GM15510 (cell line): ENCODE measurements around the gene AGAP1.

ENCODE experiments used
- POLR2A ChIP-seq: IDR thresholded peaks from 3 replicates; pipeline ENCODE4 v1.6.1; 2011; ENCODE audit warnings: borderline replicate concordance; ENCODE audit not compliant: insufficient read length; ENCODE audit errors: extremely low read depth

Gene AGAP1

DNA sequence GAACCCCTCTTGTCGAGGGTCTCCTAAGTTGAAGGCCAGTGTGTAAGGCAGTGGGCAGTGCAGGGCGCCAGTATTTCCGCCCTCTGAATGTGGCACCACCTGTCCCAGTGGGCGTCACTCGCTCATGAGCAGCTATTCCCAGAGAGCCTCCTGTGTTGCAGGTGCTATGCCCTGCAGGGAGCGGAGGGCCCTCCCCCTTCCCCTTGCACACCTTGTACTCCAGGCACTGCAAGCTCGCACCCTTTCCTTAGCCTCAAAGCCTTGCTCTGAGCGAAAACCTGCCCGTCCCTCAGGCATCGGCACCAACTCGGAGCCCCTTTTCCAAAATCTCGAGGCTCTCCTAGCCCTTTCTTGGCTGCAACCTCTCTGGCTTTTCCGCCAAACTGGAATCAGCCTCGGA, 282.7 kb downstream of the AGAP1 start:
- no peak for TF ChIP-seq POLR2A

- TF ChIP-seq POLR2A, result no peak
Measured at GRCh38 chr2:235779444-235779896, 285.6 kb downstream of the AGAP1 start.

- no peak for TF ChIP-seq POLR2A
Measured at GRCh38 chr2:235780401-235780800, 286.6 kb downstream of the AGAP1 start.

DNA sequence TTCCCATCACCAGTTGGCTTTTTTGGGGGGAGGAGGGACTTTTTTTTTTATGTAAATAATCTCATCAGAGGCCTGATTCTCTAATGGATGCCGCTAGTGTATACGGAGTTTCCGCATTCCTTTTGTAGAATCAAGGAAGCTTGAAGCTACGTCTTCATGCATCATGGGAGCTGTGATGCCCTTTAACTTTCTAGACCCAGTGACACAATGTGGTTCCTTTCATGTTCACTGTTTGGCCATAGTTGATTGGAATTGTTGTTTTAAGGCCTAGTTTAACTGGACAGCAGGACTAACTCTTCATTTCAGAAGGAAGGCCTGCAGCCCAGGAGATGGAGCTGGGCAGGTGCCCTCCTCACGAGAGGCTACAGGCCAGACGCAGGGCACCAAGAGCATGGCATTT, 287.9 kb downstream of the AGAP1 start:
- TF ChIP-seq POLR2A, result no peak

- no peak for TF ChIP-seq POLR2A
Measured at GRCh38 chr2:235784788-235785187, 290.9 kb downstream of the AGAP1 start.

DNA sequence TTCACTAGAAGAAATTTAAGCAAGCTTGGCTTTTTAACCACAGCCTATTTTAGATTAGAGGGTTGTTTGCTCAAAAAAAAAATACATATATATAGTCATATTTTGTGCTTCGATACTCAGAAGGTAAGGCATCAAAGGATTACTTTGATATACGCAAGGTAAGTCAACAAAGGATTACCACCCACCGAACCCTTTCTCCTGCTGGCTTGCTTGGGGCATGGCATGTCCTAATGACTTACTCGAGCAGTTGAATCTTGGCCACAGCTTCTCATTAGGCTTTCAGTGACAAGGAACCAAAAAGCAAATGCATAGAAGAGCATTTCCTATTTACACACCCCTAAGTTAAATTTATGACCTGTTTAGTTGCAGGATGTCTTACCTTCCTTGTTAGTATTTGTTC, 295.7 kb downstream of the AGAP1 start:
- no peak for TF ChIP-seq POLR2A

DNA sequence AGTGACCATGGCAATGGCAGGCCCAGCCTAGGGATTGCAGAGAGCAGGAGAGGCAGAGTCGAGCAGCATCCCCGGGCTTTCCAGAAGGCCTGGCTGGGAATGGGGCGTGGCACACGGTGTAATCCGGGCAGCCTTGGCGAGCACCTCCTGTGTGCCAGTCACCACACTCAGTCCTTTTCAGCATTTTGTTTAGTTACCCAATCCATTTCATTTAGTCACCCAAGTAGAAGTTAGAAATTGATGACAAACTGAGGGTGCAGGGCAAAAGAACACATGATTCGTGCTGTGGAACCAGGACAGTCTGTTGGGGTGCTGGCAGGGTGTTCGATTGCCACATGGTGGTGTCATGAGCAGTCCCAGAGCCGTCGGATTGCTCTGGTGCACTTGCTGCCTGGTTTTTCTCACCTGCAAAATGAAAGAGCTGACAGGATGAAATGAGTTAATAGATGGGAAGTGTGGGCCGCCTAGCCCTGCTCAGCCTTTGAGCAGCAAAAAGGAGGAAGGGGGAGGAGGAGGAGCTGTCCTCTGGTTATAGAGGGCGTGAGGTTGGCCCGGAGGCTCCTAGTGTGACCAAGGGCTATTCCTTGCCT, 299.4 kb downstream of the AGAP1 start:
- no peak for TF ChIP-seq POLR2A

- TF ChIP-seq POLR2A, result no peak
Measured at GRCh38 chr2:235799281-235799680, 305.4 kb downstream of the AGAP1 start.

DNA sequence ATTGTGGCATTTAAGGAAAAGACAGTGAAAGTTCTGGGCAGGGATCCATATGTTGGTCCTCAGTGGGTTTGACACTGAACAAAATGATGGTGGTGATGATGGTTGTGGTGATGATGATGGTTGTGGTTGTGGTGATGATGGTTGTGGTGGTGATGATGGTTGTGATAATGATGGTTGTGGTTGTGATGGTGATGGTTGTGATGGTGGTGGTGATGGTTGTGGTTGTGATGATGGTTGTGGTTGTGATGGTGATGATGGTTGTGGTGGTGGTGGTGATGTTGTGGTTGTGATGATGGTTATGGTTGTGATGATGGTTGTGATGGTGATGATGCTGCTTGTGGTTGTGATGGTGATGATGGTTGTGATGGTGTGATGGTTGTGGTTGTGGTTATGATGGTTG, 308.7 kb downstream of the AGAP1 start:
- no peak for TF ChIP-seq POLR2A

DNA sequence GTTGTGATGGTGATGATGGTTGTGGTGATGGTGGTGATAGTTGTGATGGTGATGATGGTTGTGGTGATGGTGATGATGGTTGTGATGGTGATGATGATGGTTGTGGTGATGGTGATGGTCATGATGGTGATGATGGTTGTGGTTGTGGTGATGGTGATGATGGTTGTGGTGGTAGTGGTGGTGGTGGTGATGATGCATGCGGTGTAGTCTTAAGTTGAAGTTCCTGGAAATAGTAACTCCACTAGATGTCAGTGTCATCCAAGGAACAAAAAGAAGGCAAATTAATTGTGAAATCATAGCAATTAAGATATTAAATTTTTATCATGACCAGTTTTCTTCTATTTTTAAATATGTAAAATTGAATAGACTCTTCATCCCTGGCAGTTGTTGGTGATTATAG, 309.2 kb downstream of the AGAP1 start:
- TF ChIP-seq POLR2A, result no peak

- no peak for TF ChIP-seq POLR2A
Measured at GRCh38 chr2:235804676-235805075, 310.8 kb downstream of the AGAP1 start.

DNA sequence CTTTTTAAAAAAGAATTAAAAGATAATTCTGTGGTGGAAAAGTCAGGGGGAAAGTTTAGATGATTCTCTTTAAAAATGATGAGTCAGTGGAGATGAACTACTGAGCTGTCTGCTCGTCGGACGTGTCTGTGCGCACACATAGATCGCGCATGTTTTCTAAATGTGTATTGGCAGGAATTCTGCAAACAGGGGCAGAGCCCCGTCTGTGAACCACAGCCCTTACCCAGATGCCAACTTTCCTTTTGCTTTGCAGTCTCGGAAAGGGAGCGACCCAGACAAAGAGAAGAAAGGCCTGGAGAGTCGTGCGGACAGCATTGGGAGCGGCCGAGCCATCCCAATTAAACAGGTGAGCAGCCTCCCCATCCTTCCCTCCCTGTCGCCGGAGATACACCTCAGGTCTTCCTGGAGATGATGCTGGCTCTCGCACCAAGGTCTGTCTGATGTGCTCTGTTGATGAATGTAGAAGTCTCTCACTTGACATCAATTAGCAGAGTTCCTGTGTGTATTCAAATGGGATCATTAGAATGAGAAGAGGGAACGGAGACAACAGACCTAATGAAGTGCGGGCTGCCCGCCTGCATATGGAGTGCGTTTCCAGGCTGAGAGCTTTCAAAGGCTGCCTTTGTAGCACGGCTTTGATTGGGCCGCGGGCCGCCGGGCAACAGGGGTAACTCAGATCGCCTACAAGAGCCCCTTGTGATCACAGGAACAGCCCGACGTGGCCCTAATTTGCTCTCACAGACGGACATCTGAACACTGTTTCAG, 313.3 kb downstream of the AGAP1 start:
- no peak for TF ChIP-seq POLR2A

GRCh38 chr2:235808366-235808765, 314.5 kb downstream of the AGAP1 start:
- TF ChIP-seq POLR2A, result no peak

GRCh38 chr2:235810252-235810651, 316.4 kb downstream of the AGAP1 start:
- TF ChIP-seq POLR2A, result no peak

DNA sequence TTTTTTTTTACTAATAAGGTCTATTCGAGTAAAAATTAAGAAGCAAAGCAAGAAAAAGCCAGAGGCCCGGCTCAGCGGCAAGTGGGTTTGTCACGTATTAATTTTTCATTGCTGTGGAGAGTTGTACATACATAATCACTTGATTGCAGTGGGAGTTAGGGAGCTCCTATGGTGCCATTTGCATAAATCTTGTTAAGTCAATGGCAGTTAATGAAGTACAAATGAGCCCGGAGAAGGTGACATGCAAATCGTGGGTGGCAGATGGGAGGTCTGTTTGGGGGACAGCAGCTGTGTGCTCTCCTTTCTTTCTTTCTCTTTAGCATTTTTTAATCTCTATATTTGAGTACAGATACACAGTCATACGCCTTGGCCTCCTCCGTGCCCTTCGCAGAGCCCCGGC, 317.0 kb downstream of the AGAP1 start:
- TF ChIP-seq POLR2A, result no peak
